ENCODE measurements around the gene RPS6KA3. TPM values are rescaled to one million over a fixed set of nuclear protein-coding genes. Genes with fewer than 3 reads are reported as not detected.

The RPS6KA3 gene
- total RNA-seq, 1 experiment from 2014 or later, result 9.2 TPM

DNA sequence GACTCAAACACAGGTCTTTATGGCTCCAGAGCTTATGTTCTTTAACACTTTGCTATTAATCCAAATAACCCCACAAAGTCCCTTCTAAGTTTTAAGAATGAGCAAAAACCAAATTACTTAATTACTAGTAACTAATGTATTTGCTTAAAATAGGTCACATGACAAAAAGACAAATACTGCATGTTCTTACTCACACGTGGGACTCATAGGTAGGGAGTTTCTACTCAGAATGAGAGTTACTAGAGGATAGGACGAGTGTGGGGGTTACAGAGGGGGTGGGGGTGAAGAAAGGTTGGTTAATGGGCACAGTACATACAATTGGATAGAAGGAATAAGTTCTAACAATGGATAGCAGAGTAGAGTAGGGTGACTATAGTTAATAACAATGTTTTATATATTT, 5.8 kb downstream of the RPS6KA3 start:
- Histone ChIP-seq H3K27ac (ENCODE audit: insufficient read length, low read depth, low read length) (no peak overlapping the region), H3K23me2 (ENCODE audit: insufficient read length, low read depth, low read length, poor library complexity, severe bottlenecking) (no peaks in the 10 kb centered on the region), H3K14ac (ENCODE audit: insufficient read depth, low read length) (no peak overlapping the region), H2BK20ac (ENCODE audit: low read depth, low read length, poor library complexity, severe bottlenecking) (no peak overlapping the region), H3K23ac (ENCODE audit: insufficient read length, low read depth, low read length) (no peak overlapping the region), H3K4ac (ENCODE audit: low read depth, low read length) (no peak overlapping the region), H2BK120ac (ENCODE audit: low read depth, low read length, poor library complexity, severe bottlenecking) (no peak overlapping the region), H3K4me2 (ENCODE audit: insufficient read depth, insufficient read length, low read length) (no peak overlapping the region), H3K18ac (ENCODE audit: insufficient read length, low read depth, low read length) (no peak overlapping the region), H4K5ac (ENCODE audit: insufficient read length, low read depth, low read length) (no peak overlapping the region), H2BK15ac (ENCODE audit: low read depth, low read length) (no peak overlapping the region), H3K56ac (ENCODE audit: insufficient read length, low read depth, low read length) (no peak overlapping the region), H4K20me1 (ENCODE audit: control insufficient read depth, insufficient read depth, insufficient read length) (no peaks in the 10 kb centered on the region), H3K27me3 (ENCODE audit: insufficient read depth, low read length) (no peaks in the 10 kb centered on the region), H3K9ac (ENCODE audit: extremely low read depth, insufficient read length, low read length) (no peak overlapping the region), H2BK12ac (ENCODE audit: insufficient read length, low read depth, low read length) (no peak overlapping the region), H2BK5ac (ENCODE audit: insufficient read length, low read length) (no peak overlapping the region), H3K9me3 (ENCODE audit: control insufficient read depth, low read depth, low read length) (no peaks in the 10 kb centered on the region), H3T11ph (ENCODE audit: low read length) (no peak overlapping the region), H4K8ac (replicated peaks; ENCODE audit: insufficient read length, low read depth, low read length) (no peak overlapping the region), H2AK5ac (ENCODE audit: insufficient read length, low read length) (no peak overlapping the region), H4K91ac (ENCODE audit: insufficient read length, low read depth, low read length) (no peak overlapping the region), H3K79me1 (ENCODE audit: insufficient read depth, low read depth, low read length, poor library complexity, severe bottlenecking) (no peaks in the 10 kb centered on the region), H2AFZ (ENCODE audit: low read length) (no peak overlapping the region), H3K4me1 (ENCODE audit: insufficient read depth, low read length) (no peaks in the 10 kb centered on the region), H3K79me2 (ENCODE audit: insufficient read depth, low read length) (no peaks in the 10 kb centered on the region)
- TF ChIP-seq, protein P1, sequence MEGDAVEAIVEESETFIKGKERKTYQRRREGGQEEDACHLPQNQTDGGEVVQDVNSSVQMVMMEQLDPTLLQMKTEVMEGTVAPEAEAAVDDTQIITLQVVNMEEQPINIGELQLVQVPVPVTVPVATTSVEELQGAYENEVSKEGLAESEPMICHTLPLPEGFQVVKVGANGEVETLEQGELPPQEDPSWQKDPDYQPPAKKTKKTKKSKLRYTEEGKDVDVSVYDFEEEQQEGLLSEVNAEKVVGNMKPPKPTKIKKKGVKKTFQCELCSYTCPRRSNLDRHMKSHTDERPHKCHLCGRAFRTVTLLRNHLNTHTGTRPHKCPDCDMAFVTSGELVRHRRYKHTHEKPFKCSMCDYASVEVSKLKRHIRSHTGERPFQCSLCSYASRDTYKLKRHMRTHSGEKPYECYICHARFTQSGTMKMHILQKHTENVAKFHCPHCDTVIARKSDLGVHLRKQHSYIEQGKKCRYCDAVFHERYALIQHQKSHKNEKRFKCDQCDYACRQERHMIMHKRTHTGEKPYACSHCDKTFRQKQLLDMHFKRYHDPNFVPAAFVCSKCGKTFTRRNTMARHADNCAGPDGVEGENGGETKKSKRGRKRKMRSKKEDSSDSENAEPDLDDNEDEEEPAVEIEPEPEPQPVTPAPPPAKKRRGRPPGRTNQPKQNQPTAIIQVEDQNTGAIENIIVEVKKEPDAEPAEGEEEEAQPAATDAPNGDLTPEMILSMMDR (conservative IDR thresholded peaks at IDR 0.05), result no peak
- Mint-ChIP-seq H3K36me3 (ENCODE audit: insufficient read depth in 1 of 3, low read depth in 3 of 3) (peaks cover 0 to 6% (median 0%) of the 10 kb centered on the region in 3 experiments; a peak in 1 of 7 replicates), H3K27me3 (ENCODE audit: low read depth) (peaks cover 12% of the 10 kb centered on the region), H3K4me3 (no peak overlapping the region), H3K27ac (no peak overlapping the region), H3K9me3 (peaks cover 32 to 38% of the 10 kb centered on the region in 2 experiments), H3K4me1 (peaks cover 2 to 3% of the 10 kb centered on the region in 2 experiments; a peak in 3 of 4 replicates)
- DNase-seq, result no peak
- no CpG with 5 or more reads among the region's 2 CpGs for WGBS (ENCODE audit: extremely low coverage, insufficient read length, low lambda C conversion rate)
